Activated CD8-positive, alpha-beta memory T cell treated with anti-CD3 and anti-CD28 coated beads for 36 hours (primary cell): ENCODE results near the gene MAMLD1. TPM values are rescaled to one million over a fixed set of nuclear protein-coding genes. Genes with fewer than 3 reads are reported as not detected.

Source experiments
- CTCF ChIA-PET: fragments of 350-600 bp; sonication (Branson Sonifier 250); formaldehyde crosslinking; loops from one replicate; lab custom pipeline; 2021; ENCODE audit warnings: antibody characterized with exemption; lab: Charles Lee
- POLR2A ChIA-PET: fragments of 350-600 bp; sonication (Branson Sonifier 250); formaldehyde crosslinking; loops from one replicate; lab custom pipeline; 2021; ENCODE audit warnings: antibody characterized with exemption; lab: Charles Lee
- total RNA-seq, 2 experiments: library from RNA; stranded (reverse); gene quantifications; one replicate each; pipeline ENCODE4 v1.2.3, GENCODE V29; 2021

The MAMLD1 gene
- total RNA-seq, 2 experiments from 2014 or later = 5.8 to 6.5 TPM

- ChIA-PET CTCF (interaction anchor here (0.9 kb wide), 1 partner anchor 9 kb away, joined by 3 read pairs; no protein-coding TSS in a partner anchor), POLR2A (interaction anchor here (0.6 to 1.0 kb wide), 2 partner anchors 45 to 91 kb away, joined by 3 read pairs; no protein-coding TSS in a partner anchor)
Observed at GRCh38 chrX:150478496-150479492, 115.7 kb downstream of the MAMLD1 start.

GRCh38 chrX:150482537-150483206 lies 119.6 kb downstream of the MAMLD1 start:
- POLR2A ChIA-PET = no interaction called here
- CTCF ChIA-PET = interaction anchor here (0.7 to 0.9 kb wide), 2 partner anchors 64 to 121 kb away, joined by 3 to 4 read pairs; no protein-coding TSS in a partner anchor

GRCh38 chrX:150483356-150483985 lies 120.4 kb downstream of the MAMLD1 start:
- ChIA-PET CTCF (interaction anchor here (0.9 kb wide), 1 partner anchor 63 kb away, joined by 3 read pairs; no protein-coding TSS in a partner anchor), POLR2A (no interaction called here)

- CTCF ChIA-PET = interaction anchor here (1.4 to 1.5 kb wide), 3 partner anchors 101 to 125 kb away, joined by 3 to 4 read pairs (median 3); no protein-coding TSS in a partner anchor
- POLR2A ChIA-PET = no interaction called here
Observed at GRCh38 chrX:150486011-150486410, 122.9 kb downstream of the MAMLD1 start.

GRCh38 chrX:150487369-150488094 lies 124.4 kb downstream of the MAMLD1 start:
- POLR2A ChIA-PET = no interaction called here
- CTCF ChIA-PET = interaction anchor here (0.5 to 1.5 kb wide), 3 partner anchors 9 to 126 kb away, joined by 3 read pairs; no protein-coding TSS in a partner anchor

GRCh38 chrX:150489359-150490015 lies 126.4 kb downstream of the MAMLD1 start:
- ChIA-PET CTCF (no interaction called here), POLR2A (no interaction called here)

- POLR2A ChIA-PET = no interaction called here
- CTCF ChIA-PET = no interaction called here
Observed at GRCh38 chrX:150495496-150495895, 132.4 kb downstream of the MAMLD1 start.

GRCh38 chrX:150499240-150499639 lies 136.1 kb downstream of the MAMLD1 start:
- ChIA-PET CTCF (no interaction called here), POLR2A (no interaction called here)

GRCh38 chrX:150502091-150502490 lies 139.0 kb downstream of the MAMLD1 start:
- CTCF ChIA-PET = no interaction called here
- POLR2A ChIA-PET = no interaction called here

GRCh38 chrX:150502979-150503897 lies 140.1 kb downstream of the MAMLD1 start:
- CTCF ChIA-PET = no interaction called here
- POLR2A ChIA-PET = no interaction called here

- CTCF ChIA-PET = no interaction called here
- POLR2A ChIA-PET = no interaction called here
Observed at GRCh38 chrX:150503898-150504219, 140.7 kb downstream of the MAMLD1 start.

GRCh38 chrX:150504397-150505182 lies 141.5 kb downstream of the MAMLD1 start:
- POLR2A ChIA-PET = no interaction called here
- CTCF ChIA-PET = no interaction called here

- POLR2A ChIA-PET = no interaction called here
- CTCF ChIA-PET = no interaction called here
Observed at GRCh38 chrX:150506020-150506419, 142.9 kb downstream of the MAMLD1 start.

GRCh38 chrX:150506486-150506885 lies 143.4 kb downstream of the MAMLD1 start:
- CTCF ChIA-PET = no interaction called here
- POLR2A ChIA-PET = no interaction called here

- ChIA-PET CTCF (no interaction called here), POLR2A (no interaction called here)
Observed at GRCh38 chrX:150507251-150507856, 144.2 kb downstream of the MAMLD1 start.

GRCh38 chrX:150508018-150508417 lies 144.9 kb downstream of the MAMLD1 start:
- ChIA-PET POLR2A (no interaction called here), CTCF (no interaction called here)
